ENCODE data around the gene NAA15. TPM values are rescaled to one million over a fixed set of nuclear protein-coding genes. Genes with fewer than 3 reads are reported as not detected.

Gene NAA15
- total and polyA plus RNA-seq, 2 donors (not counting 3 experiments of a cell fraction or from before 2014, with no cell fraction given) = 4.5 to 67.9 TPM

DNA sequence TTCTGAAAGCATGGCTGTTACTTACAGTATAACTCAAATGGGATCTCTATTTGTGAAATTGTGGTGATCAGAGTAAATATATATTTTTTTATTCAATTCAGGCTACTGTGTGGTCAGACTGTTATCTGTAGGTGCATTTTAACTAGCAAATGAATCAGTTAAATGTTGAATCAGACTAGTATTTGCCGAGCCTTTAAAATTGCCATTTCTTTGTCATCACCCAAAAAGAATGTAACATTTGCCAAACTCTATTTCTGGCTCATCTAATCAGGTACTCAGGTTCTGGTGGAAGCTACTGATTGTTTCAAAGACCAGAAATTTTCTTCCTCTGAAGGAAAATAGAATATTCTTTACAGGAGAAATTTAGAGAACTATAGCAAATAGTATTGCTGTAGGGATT, 1.8 kb upstream of the NAA15 start:
- H3K9me1 ChIP-seq (replicated peaks; ENCODE audit: control insufficient read depth, extremely low read depth, insufficient read depth, low read length) = no peaks in the 10 kb centered on the region
- H3K4me1 ChIP-seq (ENCODE audit: control insufficient read depth, extremely low read depth, insufficient read depth, low read length) = peaks cover 28% of the 10 kb centered on the region
- dilution Hi-C loops (cut with MboI; ENCODE audit: extremely low pct_ligation_motif_present, low sequenced_read_pairs) (no loop called here), intact Hi-C loops (cut with micrococcal nuclease) (no loop called here)
- no peaks in the 10 kb centered on the region for H3K36me3 ChIP-seq (ENCODE audit: control insufficient read depth in 2 of 2, extremely low read depth in 1 of 2, insufficient read depth in 2 of 2, low read length in 2 of 2)
- no peak overlapping the region for H3K27ac ChIP-seq (ENCODE audit: insufficient read depth, low read depth, low read length)
- TF ChIP-seq FOS (IDR thresholded peaks at IDR 0.05; ENCODE audit: borderline replicate concordance, insufficient read depth, low read length) = no peak
- TF ChIP-seq POLR2AphosphoS5 (IDR thresholded peaks at IDR 0.05; ENCODE audit: insufficient read depth, low read depth, low read length) = no peak
- no peak for TF ChIP-seq GATA2 (IDR thresholded peaks at IDR 0.05; ENCODE audit: insufficient read depth, insufficient read length, low read depth, low read length)
- no peak for TF ChIP-seq EZH2 (IDR thresholded peaks at IDR 0.05; ENCODE audit: borderline replicate concordance, low read depth, low read length, severe bottlenecking)
- TF ChIP-seq, protein P1, sequence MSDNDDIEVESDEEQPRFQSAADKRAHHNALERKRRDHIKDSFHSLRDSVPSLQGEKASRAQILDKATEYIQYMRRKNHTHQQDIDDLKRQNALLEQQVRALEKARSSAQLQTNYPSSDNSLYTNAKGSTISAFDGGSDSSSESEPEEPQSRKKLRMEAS (IDR thresholded peaks at IDR 0.05; ENCODE audit: insufficient read depth, insufficient read length) = no peak
- TF ChIP-seq JUN (IDR thresholded peaks at IDR 0.05; ENCODE audit: borderline replicate concordance, insufficient read depth, insufficient read length, low read depth) = no peak
- no peak for TF ChIP-seq POLR2A (IDR thresholded peaks at IDR 0.05; ENCODE audit: low read depth, low read length)
- TF ChIP-seq, protein P2, sequence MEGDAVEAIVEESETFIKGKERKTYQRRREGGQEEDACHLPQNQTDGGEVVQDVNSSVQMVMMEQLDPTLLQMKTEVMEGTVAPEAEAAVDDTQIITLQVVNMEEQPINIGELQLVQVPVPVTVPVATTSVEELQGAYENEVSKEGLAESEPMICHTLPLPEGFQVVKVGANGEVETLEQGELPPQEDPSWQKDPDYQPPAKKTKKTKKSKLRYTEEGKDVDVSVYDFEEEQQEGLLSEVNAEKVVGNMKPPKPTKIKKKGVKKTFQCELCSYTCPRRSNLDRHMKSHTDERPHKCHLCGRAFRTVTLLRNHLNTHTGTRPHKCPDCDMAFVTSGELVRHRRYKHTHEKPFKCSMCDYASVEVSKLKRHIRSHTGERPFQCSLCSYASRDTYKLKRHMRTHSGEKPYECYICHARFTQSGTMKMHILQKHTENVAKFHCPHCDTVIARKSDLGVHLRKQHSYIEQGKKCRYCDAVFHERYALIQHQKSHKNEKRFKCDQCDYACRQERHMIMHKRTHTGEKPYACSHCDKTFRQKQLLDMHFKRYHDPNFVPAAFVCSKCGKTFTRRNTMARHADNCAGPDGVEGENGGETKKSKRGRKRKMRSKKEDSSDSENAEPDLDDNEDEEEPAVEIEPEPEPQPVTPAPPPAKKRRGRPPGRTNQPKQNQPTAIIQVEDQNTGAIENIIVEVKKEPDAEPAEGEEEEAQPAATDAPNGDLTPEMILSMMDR (IDR thresholded peaks at IDR 0.05; ENCODE audit: extremely low read depth in 1 of 2, insufficient read depth in 1 of 2, low read depth in 1 of 2, low read length in 2 of 2) = no peak
- TF ChIP-seq MYC (IDR thresholded peaks at IDR 0.05; ENCODE audit: low read depth, low read length) = no peak
- H3K4me3 ChIP-seq (replicated peaks in 1 of 3; ENCODE audit: insufficient read depth in 1 of 3, low read depth in 1 of 3, low read length in 3 of 3) = no peak overlapping the region
- peaks cover 39% of the 10 kb centered on the region for H3K79me2 ChIP-seq (ENCODE audit: control insufficient read depth, insufficient read depth, low read length)
- H3K4me2 ChIP-seq (ENCODE audit: insufficient read depth, low read length) = peak overlapping the region; percentile 83
- H3K9ac ChIP-seq (replicated peaks; ENCODE audit: extremely low read depth, insufficient read depth, low read length) = no peak overlapping the region
- no peak overlapping the region for H2AFZ ChIP-seq (ENCODE audit: low read depth, low read length)
- BruUV-seq (replicated peaks) = no TSS peak
- ChIA-PET CTCF (interaction anchor here (1.1 to 4.0 kb wide), 7 partner anchors 10 to 269 kb away, joined by 3 to 34 read pairs (median 5); partner anchors contain the start of gene ELF2), POLR2A (interaction anchor here (1.2 kb wide), 1 partner anchor 122 kb away, joined by 3 read pairs; no protein-coding TSS in a partner anchor)
- DNase-seq (ENCODE audit: low read depth, low spot score) (no peak), FAIRE-seq (no peak)
- H3K27me3 ChIP-seq (ENCODE audit: control insufficient read depth in 2 of 2, insufficient read depth in 2 of 2, low read length in 2 of 2) = no peaks in the 10 kb centered on the region
- no peaks in the 10 kb centered on the region for H4K20me1 ChIP-seq (replicated peaks; ENCODE audit: control insufficient read depth, extremely low read depth, insufficient read depth, low read length)
- H3K9me3 ChIP-seq (replicated peaks; ENCODE audit: control insufficient read depth, insufficient read depth, low read length) = no peaks in the 10 kb centered on the region

Data from endothelial cell of umbilical vein (primary cell).